ENCODE data around the gene SVEP1.

SVEP1 gene

DNA sequence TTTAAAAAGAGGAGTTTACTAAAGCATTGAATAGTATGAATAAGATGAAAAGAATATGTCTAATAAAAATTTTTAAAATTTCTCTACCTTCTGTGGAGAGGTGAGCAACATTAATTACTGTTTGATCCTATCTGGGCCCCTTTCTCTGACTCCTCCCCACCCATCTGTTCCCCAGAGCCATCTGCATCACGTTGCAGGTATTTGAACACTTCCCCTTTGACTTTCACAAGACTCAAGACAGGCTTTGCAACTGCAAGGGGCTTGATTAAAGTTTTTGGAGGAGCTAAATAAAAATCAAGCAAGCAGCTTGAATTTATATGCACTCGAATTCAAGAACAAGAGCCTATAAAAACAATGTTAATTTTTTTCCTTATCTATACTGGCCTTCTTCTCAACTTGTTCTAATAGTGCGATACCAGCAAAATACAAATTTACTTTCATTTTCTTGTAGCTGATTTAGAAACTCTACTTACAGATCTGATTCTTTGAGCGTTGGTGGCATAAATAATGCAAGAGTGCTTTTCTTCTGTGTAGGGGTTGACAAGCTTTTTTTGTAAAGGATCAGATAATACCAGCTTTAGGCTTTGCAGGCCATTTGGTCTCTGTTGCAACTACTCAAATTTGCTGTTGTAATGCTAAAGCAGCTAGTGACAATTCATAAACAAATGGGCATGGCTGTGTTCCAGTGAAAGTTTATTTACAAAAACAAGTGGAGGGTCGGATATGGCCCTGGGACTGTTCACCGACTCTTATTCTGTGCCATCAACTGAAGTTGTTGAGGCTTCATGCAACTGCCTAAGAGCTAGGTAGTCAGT is 263.1 kb downstream of the SVEP1 start:
- peak; percentile 69 for DNase-seq

All from RPMI8226 (cell line).